GM23338 (cell line): Measurements from ENCODE around the gene SULF2. TPM values are rescaled to one million over a fixed set of nuclear protein-coding genes. Genes with fewer than 3 reads are reported as not detected.

ENCODE experiments used
- ATAC-seq: fragments of 200-7000 bp; cut with Tn5 transposase; 3 replicates; pipeline ENCODE4 v1.9.1; 2020
- DNase-seq: peaks from one replicate; pipeline ENCODE4 v3.0.0-alpha.2; 2015; ENCODE audit warnings: low spot score
- H2AFZ ChIP-seq: fragments of 200-600 bp; sonication (generic); 2 replicates; pipeline ENCODE4 v1.8.0; 2016; ENCODE audit warnings: antibody characterized with exemption, mild to moderate bottlenecking, moderate library complexity
- H3F3A ChIP-seq: fragments of 200-600 bp; sonication (generic); replicated peaks from 2 replicates; pipeline ENCODE4 v1.8.0; 2017; ENCODE audit warnings: antibody characterized with exemption, mixed run types, low read depth
- H3K27ac ChIP-seq: fragments of 200-600 bp; sonication (generic); 2 replicates; pipeline ENCODE4 v1.6.1; 2016; ENCODE audit warnings: low read depth
- H3K27me3 ChIP-seq: fragments of 200-600 bp; sonication (generic); 2 replicates; pipeline ENCODE4 v1.8.0; 2016; ENCODE audit warnings: mild to moderate bottlenecking, mixed run types, moderate library complexity; ENCODE audit not compliant: insufficient read depth
- H3K36me3 ChIP-seq: fragments of 200-600 bp; sonication (generic); 2 replicates; pipeline ENCODE4 v1.8.0; 2016; ENCODE audit warnings: mild to moderate bottlenecking; ENCODE audit not compliant: insufficient read depth
- H3K4me1 ChIP-seq: fragments of 200-600 bp; sonication (generic); 2 replicates; pipeline ENCODE4 v1.8.0; 2016; ENCODE audit warnings: mild to moderate bottlenecking, moderate library complexity; ENCODE audit not compliant: insufficient read depth
- H3K4me2 ChIP-seq: fragments of 200-600 bp; sonication (generic); 2 replicates; pipeline ENCODE4 v1.7.1; 2017; ENCODE audit warnings: mixed run types
- H3K4me3 ChIP-seq: fragments of 200-600 bp; sonication (generic); 2 replicates; pipeline ENCODE4 v1.6.1; 2016; ENCODE audit warnings: mixed run types
- H3K79me2 ChIP-seq: fragments of 200-600 bp; sonication (generic); replicated peaks from 2 replicates; pipeline ENCODE4 v1.8.0; 2017; ENCODE audit warnings: mild to moderate bottlenecking; ENCODE audit not compliant: insufficient read depth
- H3K9me2 ChIP-seq: fragments of 200-600 bp; sonication (generic); 2 replicates; pipeline ENCODE4 v1.8.0; 2017; ENCODE audit not compliant: insufficient read depth
- H4K20me1 ChIP-seq: fragments of 200-600 bp; sonication (generic); replicated peaks from 2 replicates; pipeline ENCODE4 v1.8.0; 2017; ENCODE audit warnings: mild to moderate bottlenecking; ENCODE audit not compliant: insufficient read depth
- H3K27ac Mint-ChIP-seq: 2 replicates; pipeline ENCODE4 v1.8.0; 2020; ENCODE audit warnings: inconsistent platforms, mild to moderate bottlenecking, moderate library complexity, mixed read lengths
- H3K27me3 Mint-ChIP-seq: 3 replicates; pipeline ENCODE4 v1.8.0; 2022; ENCODE audit warnings: low read depth, mild to moderate bottlenecking, moderate library complexity, mixed read lengths, inconsistent platforms; ENCODE audit not compliant: insufficient read depth, poor library complexity
- H3K36me3 Mint-ChIP-seq: 3 replicates; pipeline ENCODE4 v1.8.0; 2021; ENCODE audit warnings: low read depth, mild to moderate bottlenecking, inconsistent platforms, moderate library complexity, mixed read lengths
- H3K4me1 Mint-ChIP-seq: 3 replicates; pipeline ENCODE4 v1.8.0; 2020; ENCODE audit warnings: mild to moderate bottlenecking, inconsistent platforms, mixed read lengths
- H3K4me3 Mint-ChIP-seq: 3 replicates; pipeline ENCODE4 v1.8.0; 2021; ENCODE audit warnings: moderate library complexity, mild to moderate bottlenecking, inconsistent platforms, mixed read lengths
- H3K9me3 Mint-ChIP-seq: 3 replicates; pipeline ENCODE4 v1.8.0; 2020; ENCODE audit warnings: moderate library complexity, mild to moderate bottlenecking, inconsistent platforms, mixed read lengths
- CREB1 ChIP-seq: fragments of 250-450 bp; sonication (Bioruptor Pico); IDR thresholded peaks from 2 replicates; pipeline ENCODE4 v1.5.0; 2020; ENCODE audit warnings: low read depth, mild to moderate bottlenecking, moderate library complexity
- CTCF ChIP-seq, 2 experiments: fragments of 200-600 bp in 1 of 2; sonication (generic) in 1 of 2; conservative IDR thresholded peaks; 2 replicates each; pipeline versions ENCODE4 v1.5.1 to v1.6.1; 2016 to 2017; ENCODE audit warnings: antibody characterized with exemption in 2 of 2, low read depth in 2 of 2, mild to moderate bottlenecking in 2 of 2, moderate library complexity in 1 of 2
- EZH2 ChIP-seq: fragments of 200-600 bp; sonication (generic); IDR thresholded peaks from one replicate; pipeline ENCODE4 v1.8.0; 2017; ENCODE audit warnings: antibody characterized with exemption, mild to moderate bottlenecking, low read depth; ENCODE audit not compliant: unreplicated experiment
- NANOG ChIP-seq: IDR thresholded peaks from 2 replicates; pipeline ENCODE4 v1.6.1; 2016; ENCODE audit warnings: antibody characterized with exemption, borderline replicate concordance
- POLR2AphosphoS5 ChIP-seq: IDR thresholded peaks from 2 replicates; pipeline ENCODE4 v1.6.1; 2016; ENCODE audit warnings: antibody characterized with exemption, low read depth
- ZNF114 ChIP-seq: fragments of 250-450 bp; sonication (Bioruptor Pico); IDR thresholded peaks from 2 replicates; pipeline ENCODE4 v1.5.0; 2020; ENCODE audit warnings: mild to moderate bottlenecking, moderate library complexity
- ZNF331 ChIP-seq: fragments of 250-450 bp; sonication (Bioruptor Pico); IDR thresholded peaks from 2 replicates; pipeline ENCODE4 v1.5.0; 2020; ENCODE audit warnings: low read depth, mild to moderate bottlenecking, moderate library complexity
- polyA plus RNA-seq: library from polyadenylated mRNA; unstranded; fragments of >200 nt; fragmentation: Nextera tagmentation; extraction: Ambion mirVana; gene quantifications from 2 replicates; pipeline ENCODE4 v1.2.1, GENCODE V29; 2016
- total RNA-seq: library from RNA; depleted of rRNA; stranded (reverse); fragments of >200 nt; shearing (Covaris generic); gene quantifications from 2 replicates; pipeline ENCODE4 v1.2.3, GENCODE V29; 2014
- TF ChIP-seq, protein P1 (sequence below): fragments of 250-450 bp; sonication (Bioruptor Pico); IDR thresholded peaks from 2 replicates; pipeline ENCODE4 v1.5.0; 2020; ENCODE audit warnings: mild to moderate bottlenecking, moderate library complexity

The SULF2 gene
- total and polyA plus RNA-seq, 2 experiments from 2014 or later = 9.5 to 20.7 TPM

DNA sequence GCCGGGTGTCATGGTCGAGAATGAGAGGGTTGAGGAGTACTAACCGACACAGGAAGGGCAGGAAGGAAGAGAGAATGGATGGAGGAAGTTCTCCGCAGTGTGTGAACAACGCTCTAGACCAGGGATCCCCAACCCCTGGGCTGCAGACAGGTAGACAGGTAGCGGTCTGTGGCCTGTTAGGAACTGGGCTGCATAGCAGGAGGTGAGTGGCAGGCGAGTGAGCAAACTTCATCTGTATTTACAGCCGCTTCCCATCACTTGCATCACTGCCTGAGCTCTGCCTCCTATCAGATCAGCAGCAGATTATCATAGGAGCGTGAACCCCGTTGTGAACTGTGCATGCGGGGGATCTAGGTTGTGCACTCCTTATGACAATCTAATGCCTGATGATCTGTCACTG lies 62.0 kb downstream of the SULF2 start (continued):
- TF ChIP-seq, protein P1, sequence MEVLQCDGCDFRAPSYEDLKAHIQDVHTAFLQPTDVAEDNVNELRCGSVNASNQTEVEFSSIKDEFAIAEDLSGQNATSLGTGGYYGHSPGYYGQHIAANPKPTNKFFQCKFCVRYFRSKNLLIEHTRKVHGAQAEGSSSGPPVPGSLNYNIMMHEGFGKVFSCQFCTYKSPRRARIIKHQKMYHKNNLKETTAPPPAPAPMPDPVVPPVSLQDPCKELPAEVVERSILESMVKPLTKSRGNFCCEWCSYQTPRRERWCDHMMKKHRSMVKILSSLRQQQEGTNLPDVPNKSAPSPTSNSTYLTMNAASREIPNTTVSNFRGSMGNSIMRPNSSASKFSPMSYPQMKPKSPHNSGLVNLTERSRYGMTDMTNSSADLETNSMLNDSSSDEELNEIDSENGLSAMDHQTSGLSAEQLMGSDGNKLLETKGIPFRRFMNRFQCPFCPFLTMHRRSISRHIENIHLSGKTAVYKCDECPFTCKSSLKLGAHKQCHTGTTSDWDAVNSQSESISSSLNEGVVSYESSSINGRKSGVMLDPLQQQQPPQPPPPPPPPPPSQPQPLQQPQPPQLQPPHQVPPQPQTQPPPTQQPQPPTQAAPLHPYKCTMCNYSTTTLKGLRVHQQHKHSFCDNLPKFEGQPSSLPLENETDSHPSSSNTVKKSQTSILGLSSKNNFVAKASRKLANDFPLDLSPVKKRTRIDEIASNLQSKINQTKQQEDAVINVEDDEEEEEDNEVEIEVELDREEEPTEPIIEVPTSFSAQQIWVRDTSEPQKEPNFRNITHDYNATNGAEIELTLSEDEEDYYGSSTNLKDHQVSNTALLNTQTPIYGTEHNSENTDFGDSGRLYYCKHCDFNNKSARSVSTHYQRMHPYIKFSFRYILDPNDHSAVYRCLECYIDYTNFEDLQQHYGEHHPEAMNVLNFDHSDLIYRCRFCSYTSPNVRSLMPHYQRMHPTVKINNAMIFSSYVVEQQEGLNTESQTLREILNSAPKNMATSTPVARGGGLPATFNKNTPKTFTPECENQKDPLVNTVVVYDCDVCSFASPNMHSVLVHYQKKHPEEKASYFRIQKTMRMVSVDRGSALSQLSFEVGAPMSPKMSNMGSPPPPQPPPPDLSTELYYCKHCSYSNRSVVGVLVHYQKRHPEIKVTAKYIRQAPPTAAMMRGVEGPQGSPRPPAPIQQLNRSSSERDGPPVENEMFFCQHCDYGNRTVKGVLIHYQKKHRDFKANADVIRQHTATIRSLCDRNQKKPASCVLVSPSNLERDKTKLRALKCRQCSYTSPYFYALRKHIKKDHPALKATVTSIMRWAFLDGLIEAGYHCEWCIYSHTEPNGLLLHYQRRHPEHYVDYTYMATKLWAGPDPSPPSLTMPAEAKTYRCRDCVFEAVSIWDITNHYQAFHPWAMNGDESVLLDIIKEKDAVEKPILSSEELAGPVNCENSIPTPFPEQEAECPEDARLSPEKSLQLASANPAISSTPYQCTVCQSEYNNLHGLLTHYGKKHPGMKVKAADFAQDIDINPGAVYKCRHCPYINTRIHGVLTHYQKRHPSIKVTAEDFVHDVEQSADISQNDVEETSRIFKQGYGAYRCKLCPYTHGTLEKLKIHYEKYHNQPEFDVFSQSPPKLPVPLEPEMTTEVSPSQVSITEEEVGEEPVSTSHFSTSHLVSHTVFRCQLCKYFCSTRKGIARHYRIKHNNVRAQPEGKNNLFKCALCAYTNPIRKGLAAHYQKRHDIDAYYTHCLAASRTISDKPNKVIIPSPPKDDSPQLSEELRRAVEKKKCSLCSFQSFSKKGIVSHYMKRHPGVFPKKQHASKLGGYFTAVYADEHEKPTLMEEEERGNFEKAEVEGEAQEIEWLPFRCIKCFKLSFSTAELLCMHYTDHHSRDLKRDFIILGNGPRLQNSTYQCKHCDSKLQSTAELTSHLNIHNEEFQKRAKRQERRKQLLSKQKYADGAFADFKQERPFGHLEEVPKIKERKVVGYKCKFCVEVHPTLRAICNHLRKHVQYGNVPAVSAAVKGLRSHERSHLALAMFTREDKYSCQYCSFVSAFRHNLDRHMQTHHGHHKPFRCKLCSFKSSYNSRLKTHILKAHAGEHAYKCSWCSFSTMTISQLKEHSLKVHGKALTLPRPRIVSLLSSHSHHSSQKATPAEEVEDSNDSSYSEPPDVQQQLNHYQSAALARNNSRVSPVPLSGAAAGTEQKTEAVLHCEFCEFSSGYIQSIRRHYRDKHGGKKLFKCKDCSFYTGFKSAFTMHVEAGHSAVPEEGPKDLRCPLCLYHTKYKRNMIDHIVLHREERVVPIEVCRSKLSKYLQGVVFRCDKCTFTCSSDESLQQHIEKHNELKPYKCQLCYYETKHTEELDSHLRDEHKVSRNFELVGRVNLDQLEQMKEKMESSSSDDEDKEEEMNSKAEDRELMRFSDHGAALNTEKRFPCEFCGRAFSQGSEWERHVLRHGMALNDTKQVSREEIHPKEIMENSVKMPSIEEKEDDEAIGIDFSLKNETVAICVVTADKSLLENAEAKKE = no peak
- TF ChIP-seq CTCF (conservative IDR thresholded peaks at IDR 0.05; ENCODE audit: low read depth in 2 of 2) (no peak), CREB1 (CRISPR knock-in tag) (no peak), NANOG (no peak), ZNF114 (CRISPR knock-in tag) (no peak)

DNA sequence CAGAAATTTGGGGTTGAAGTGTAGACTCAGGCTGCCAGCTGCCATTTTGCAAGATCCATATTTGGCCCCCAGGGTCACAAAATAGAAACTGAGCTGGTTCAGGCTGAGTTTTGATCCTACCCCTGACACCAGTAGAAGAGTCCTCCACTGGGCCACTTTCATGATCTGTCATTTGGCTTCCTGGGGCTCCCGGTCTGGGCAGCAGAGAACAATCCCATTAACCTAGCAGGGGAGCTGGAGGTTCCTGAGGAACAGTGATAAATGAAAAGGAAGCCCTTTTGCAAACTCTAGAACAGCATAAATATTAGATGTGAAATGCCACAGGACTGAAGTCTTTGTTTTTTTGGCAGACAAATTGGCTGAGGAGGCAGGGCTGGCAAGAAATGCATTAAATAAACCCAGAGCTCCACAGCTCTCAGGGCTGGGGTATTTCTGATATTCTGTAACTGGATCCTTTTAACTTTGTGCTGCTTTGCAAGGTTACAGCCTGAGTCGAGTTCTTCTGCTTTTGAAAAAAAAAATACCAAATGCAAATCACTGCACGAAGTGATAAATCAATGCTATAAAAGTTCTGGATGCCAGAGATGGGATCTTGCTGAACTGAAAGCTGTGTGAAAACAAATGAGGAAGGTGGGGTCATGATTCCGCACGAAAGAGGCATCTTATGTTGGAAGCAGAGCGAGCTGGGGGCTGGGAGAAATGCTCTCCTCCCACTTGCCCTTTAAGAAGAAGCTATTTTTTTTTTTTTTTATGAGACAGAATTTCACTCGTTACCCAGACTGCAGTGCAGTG lies 64.4 kb downstream of the SULF2 start:
- DNase-seq (no peak), ATAC-seq (no peak; the same call in 2 of the 3 replicates)
- Histone ChIP-seq H3K4me1 (no peaks in the 10 kb centered on the region; the same call in 1 of the 2 replicates), H3F3A (0 out of 2 replicates have a peak, but pooled peaks cover 3% of the 10 kb centered on the region), H4K20me1 (no peaks in the 10 kb centered on the region), H3K4me2 (no peak overlapping the region), H3K27me3 (no peaks in the 10 kb centered on the region), H3K4me3 (no peak overlapping the region), H3K36me3 (no peaks in the 10 kb centered on the region), H3K9me2 (no peaks in the 10 kb centered on the region), H2AFZ (no peak overlapping the region), H3K79me2 (no peaks in the 10 kb centered on the region), H3K27ac (no peak overlapping the region)
- H3K36me3 Mint-ChIP-seq = peaks cover 9% of the 10 kb centered on the region; the same call in 2 of the 3 replicates
- TF ChIP-seq ZNF114 (CRISPR knock-in tag) = no peak
- TF ChIP-seq POLR2AphosphoS5 = no peak
- TF ChIP-seq CTCF (conservative IDR thresholded peaks at IDR 0.05; ENCODE audit: low read depth in 2 of 2) = no peak
- TF ChIP-seq EZH2 = no peak
- no peak for TF ChIP-seq CREB1 (CRISPR knock-in tag)
- TF ChIP-seq NANOG = no peak
- TF ChIP-seq ZNF331 = no peak
- H3K27me3 Mint-ChIP-seq = peaks cover 5% of the 10 kb centered on the region
- H3K4me3 Mint-ChIP-seq = no peak overlapping the region
- H3K4me1 Mint-ChIP-seq = peaks cover 6% of the 10 kb centered on the region; the same call in 2 of the 3 replicates
- H3K9me3 Mint-ChIP-seq = peaks cover 7% of the 10 kb centered on the region
- H3K27ac Mint-ChIP-seq = no peak overlapping the region
